ENCODE results near the gene NFYA. TPM values are rescaled to one million over a fixed set of nuclear protein-coding genes. Genes with fewer than 3 reads are reported as not detected.
"Not testable (repeated sequence)": the region's sequence is repeated elsewhere in the genome, so short reads cannot be mapped to it uniquely, and the experiment has no call there.

Gene NFYA
- total RNA-seq, 1 experiment from 2014 or later: 34.7 TPM

DNA sequence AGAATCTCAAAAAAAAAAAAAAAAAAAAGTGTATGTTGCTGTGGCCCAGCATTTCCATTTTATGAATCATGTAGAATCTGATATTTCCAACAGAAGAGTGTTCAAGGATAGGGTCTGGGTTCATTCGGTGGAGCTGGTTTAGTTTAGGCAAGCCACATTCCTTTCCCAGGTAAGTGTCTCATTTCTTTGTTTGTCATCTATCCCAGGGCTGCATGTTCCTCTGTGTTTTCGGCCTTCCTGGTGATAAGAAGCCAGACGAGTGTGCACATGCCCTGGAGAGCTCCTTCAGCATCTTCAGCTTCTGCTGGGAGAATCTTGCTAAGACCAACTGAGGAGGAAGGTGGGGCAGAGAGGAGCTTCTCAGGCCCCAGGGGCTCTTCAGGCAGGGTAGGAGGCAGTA is 38.2 kb downstream of the NFYA start (continued):
- TF ChIP-seq, protein P1, sequence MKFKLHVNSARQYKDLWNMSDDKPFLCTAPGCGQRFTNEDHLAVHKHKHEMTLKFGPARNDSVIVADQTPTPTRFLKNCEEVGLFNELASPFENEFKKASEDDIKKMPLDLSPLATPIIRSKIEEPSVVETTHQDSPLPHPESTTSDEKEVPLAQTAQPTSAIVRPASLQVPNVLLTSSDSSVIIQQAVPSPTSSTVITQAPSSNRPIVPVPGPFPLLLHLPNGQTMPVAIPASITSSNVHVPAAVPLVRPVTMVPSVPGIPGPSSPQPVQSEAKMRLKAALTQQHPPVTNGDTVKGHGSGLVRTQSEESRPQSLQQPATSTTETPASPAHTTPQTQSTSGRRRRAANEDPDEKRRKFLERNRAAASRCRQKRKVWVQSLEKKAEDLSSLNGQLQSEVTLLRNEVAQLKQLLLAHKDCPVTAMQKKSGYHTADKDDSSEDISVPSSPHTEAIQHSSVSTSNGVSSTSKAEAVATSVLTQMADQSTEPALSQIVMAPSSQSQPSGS (CRISPR knock-in tag; IDR thresholded peaks at IDR 0.05; ENCODE audit: borderline replicate concordance, low read depth): no peak
- no peak for TF ChIP-seq TP53 (CRISPR knock-in tag; IDR thresholded peaks at IDR 0.05)
- TF ChIP-seq KAT7 (CRISPR knock-in tag; IDR thresholded peaks at IDR 0.05; ENCODE audit: borderline replicate concordance): no peak
- TF ChIP-seq ZNF671 (CRISPR knock-in tag; IDR thresholded peaks at IDR 0.05): no peak
- no peak for TF ChIP-seq MYBL2 (CRISPR knock-in tag; IDR thresholded peaks at IDR 0.05)
- no peak for TF ChIP-seq IRF2 (CRISPR knock-in tag; IDR thresholded peaks at IDR 0.05; ENCODE audit: borderline replicate concordance, low read depth)
- TF ChIP-seq, protein P2, sequence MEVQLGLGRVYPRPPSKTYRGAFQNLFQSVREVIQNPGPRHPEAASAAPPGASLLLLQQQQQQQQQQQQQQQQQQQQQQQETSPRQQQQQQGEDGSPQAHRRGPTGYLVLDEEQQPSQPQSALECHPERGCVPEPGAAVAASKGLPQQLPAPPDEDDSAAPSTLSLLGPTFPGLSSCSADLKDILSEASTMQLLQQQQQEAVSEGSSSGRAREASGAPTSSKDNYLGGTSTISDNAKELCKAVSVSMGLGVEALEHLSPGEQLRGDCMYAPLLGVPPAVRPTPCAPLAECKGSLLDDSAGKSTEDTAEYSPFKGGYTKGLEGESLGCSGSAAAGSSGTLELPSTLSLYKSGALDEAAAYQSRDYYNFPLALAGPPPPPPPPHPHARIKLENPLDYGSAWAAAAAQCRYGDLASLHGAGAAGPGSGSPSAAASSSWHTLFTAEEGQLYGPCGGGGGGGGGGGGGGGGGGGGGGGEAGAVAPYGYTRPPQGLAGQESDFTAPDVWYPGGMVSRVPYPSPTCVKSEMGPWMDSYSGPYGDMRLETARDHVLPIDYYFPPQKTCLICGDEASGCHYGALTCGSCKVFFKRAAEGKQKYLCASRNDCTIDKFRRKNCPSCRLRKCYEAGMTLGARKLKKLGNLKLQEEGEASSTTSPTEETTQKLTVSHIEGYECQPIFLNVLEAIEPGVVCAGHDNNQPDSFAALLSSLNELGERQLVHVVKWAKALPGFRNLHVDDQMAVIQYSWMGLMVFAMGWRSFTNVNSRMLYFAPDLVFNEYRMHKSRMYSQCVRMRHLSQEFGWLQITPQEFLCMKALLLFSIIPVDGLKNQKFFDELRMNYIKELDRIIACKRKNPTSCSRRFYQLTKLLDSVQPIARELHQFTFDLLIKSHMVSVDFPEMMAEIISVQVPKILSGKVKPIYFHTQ (CRISPR knock-in tag; IDR thresholded peaks at IDR 0.05): no peak
- TF ChIP-seq FOXP1 (CRISPR knock-in tag; IDR thresholded peaks at IDR 0.05; ENCODE audit: borderline replicate concordance): no peak

DNA sequence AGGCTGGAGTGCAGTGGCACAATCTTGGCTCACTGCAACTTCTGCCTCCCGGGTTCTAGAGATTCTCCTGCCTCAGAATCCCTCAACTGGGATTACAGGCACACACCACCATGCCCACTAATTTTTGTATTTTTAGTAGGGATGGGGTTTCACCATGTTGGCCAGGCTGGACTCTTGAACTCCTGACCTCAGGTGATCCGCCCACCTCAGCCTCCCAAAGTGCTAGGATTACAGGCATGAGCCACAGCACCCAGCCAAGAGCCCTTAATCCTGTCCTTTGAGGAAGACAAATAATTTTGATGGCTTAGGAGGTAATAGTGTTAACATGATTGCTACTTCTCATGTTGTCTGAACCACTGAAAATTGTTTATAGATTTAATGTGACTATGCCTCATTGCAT is 42.3 kb downstream of the NFYA start:
- H3K27me3 Mint-ChIP-seq (ENCODE audit: low read depth); CTCF ChIA-PET; H3K9me3 Mint-ChIP-seq; ATAC-seq; H3K36me3 Mint-ChIP-seq; H3K4me1 Mint-ChIP-seq; H3K27ac Mint-ChIP-seq; POLR2A ChIA-PET; DNase-seq (ENCODE audit: low spot score); H3K4me3 Mint-ChIP-seq: not testable (repeated sequence)

DNA sequence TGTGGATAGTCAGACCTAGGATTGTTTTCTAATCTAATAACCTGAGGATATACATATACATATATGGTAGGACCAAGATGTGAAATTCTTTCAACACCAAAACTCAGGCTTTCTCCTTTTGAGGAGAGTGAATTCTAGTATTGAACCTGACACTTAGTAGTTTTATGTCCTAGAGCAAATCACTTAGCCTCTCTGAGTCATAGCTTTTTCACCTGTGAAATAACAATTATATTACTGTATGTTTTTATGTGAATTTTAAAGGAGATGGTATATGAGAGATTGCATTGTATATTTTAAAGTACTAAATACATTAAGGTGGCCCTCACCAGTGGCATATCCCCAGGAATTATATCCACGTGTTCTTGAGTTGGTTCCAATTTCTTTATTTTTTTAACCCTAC is 46.7 kb downstream of the NFYA start:
- CTCF ChIA-PET: no interaction called here
- ATAC-seq: no peak

More for the DNA sequence above, 46.7 kb downstream of the NFYA start:
- H3K4me1 Mint-ChIP-seq: no peaks in the 10 kb centered on the region
- H3K27ac Mint-ChIP-seq: no peak overlapping the region
- DNase-seq (ENCODE audit: low spot score): no peak
- H3K4me3 Mint-ChIP-seq: no peak overlapping the region
- no peaks in the 10 kb centered on the region for H3K27me3 Mint-ChIP-seq (ENCODE audit: low read depth)
- TF ChIP-seq, protein P3, sequence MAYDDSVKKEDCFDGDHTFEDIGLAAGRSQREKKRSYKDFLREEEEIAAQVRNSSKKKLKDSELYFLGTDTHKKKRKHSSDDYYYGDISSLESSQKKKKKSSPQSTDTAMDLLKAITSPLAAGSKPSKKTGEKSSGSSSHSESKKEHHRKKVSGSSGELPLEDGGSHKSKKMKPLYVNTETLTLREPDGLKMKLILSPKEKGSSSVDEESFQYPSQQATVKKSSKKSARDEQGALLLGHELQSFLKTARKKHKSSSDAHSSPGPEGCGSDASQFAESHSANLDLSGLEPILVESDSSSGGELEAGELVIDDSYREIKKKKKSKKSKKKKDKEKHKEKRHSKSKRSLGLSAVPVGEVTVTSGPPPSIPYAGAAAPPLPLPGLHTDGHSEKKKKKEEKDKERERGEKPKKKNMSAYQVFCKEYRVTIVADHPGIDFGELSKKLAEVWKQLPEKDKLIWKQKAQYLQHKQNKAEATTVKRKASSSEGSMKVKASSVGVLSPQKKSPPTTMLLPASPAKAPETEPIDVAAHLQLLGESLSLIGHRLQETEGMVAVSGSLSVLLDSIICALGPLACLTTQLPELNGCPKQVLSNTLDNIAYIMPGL (CRISPR knock-in tag; IDR thresholded peaks at IDR 0.05): no peak
- TF ChIP-seq ZNF232 (CRISPR knock-in tag; IDR thresholded peaks at IDR 0.05): no peak
- TF ChIP-seq, protein P4, sequence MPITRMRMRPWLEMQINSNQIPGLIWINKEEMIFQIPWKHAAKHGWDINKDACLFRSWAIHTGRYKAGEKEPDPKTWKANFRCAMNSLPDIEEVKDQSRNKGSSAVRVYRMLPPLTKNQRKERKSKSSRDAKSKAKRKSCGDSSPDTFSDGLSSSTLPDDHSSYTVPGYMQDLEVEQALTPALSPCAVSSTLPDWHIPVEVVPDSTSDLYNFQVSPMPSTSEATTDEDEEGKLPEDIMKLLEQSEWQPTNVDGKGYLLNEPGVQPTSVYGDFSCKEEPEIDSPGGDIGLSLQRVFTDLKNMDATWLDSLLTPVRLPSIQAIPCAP (CRISPR knock-in tag; IDR thresholded peaks at IDR 0.05): no peak
- TF ChIP-seq, protein P5, sequence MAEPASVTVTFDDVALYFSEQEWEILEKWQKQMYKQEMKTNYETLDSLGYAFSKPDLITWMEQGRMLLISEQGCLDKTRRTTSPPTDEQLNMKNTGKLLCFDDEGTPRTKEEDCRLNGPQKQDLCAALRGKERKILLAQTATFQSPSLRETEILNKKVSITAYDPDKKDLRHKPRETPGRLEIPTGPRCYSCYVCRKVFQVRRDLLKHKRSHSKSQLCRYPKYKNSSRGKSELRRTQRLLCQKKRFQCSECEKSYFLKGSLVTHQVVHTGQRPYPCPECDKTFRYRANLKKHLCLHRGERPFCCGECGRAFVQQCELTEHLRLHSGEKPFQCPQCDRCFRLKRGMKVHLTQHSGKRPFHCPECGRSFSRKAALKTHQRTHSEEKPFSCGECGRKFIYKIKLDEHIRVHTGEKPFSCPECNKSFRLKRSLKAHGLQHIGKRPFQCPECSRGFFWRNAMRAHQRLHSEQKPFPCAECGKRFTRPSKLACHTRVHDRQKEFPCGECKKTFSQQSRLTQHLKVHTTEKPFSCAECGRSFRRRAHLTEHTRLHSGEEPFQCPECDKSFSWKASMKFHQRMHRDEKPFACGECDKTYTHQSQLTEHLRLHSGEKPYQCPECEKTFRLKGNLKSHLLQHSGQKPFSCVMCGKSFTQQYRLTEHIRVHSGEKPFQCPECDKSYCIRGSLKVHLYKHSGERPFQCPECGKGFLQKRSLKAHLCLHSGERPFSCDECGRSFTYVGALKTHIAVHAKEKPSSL (CRISPR knock-in tag; conservative IDR thresholded peaks at IDR 0.05): no peak
- POLR2A ChIA-PET: no interaction called here
- H3K9me3 Mint-ChIP-seq: no peaks in the 10 kb centered on the region
- peaks cover 6% of the 10 kb centered on the region for H3K36me3 Mint-ChIP-seq

All from WTC11 (cell line).